Nephron (organoid): ENCODE results near the gene LYSMD3.

Source experiments
- H3K27ac Mint-ChIP-seq, 3 experiments: 2 replicates each; pipeline ENCODE4 v1.8.0; 2020; ENCODE audit warnings: mixed read lengths in 3 of 3, mild to moderate bottlenecking in 2 of 3, moderate library complexity in 1 of 3
- H3K27me3 Mint-ChIP-seq: 2 replicates; pipeline ENCODE4 v1.8.0; 2021; ENCODE audit warnings: low read depth, mild to moderate bottlenecking, moderate library complexity, mixed read lengths
- H3K36me3 Mint-ChIP-seq: 2 replicates; pipeline ENCODE4 v1.8.0; 2020; ENCODE audit warnings: low read depth, mixed read lengths
- H3K4me1 Mint-ChIP-seq: 2 replicates; pipeline ENCODE4 v1.8.0; 2020; ENCODE audit warnings: mixed read lengths
- H3K4me3 Mint-ChIP-seq, 3 experiments: 2 replicates each; pipeline ENCODE4 v1.8.0; 2020; ENCODE audit warnings: mild to moderate bottlenecking in 3 of 3, mixed read lengths in 3 of 3, moderate library complexity in 2 of 3
- H3K9me3 Mint-ChIP-seq: 2 replicates; pipeline ENCODE4 v1.8.0; 2020; ENCODE audit warnings: mixed read lengths
- TF ChIP-seq, protein P1 (sequence below), 3 experiments: fragments of 200-600 bp; sonication (generic); IDR thresholded peaks; one replicate each; pipeline ENCODE4 v1.5.0; 2021; ENCODE audit warnings: antibody characterized with exemption in 3 of 3; ENCODE audit not compliant: unreplicated experiment in 3 of 3

The LYSMD3 gene

GRCh38 chr5:90494043-90494442, 35.3 kb downstream of the LYSMD3 start:
- no peak overlapping the region for H3K27ac Mint-ChIP-seq
- H3K9me3 Mint-ChIP-seq = peaks cover 3% of the 10 kb centered on the region
- no peaks in the 10 kb centered on the region for H3K4me1 Mint-ChIP-seq
- no peaks in the 10 kb centered on the region for H3K27me3 Mint-ChIP-seq
- TF ChIP-seq, protein P1, sequence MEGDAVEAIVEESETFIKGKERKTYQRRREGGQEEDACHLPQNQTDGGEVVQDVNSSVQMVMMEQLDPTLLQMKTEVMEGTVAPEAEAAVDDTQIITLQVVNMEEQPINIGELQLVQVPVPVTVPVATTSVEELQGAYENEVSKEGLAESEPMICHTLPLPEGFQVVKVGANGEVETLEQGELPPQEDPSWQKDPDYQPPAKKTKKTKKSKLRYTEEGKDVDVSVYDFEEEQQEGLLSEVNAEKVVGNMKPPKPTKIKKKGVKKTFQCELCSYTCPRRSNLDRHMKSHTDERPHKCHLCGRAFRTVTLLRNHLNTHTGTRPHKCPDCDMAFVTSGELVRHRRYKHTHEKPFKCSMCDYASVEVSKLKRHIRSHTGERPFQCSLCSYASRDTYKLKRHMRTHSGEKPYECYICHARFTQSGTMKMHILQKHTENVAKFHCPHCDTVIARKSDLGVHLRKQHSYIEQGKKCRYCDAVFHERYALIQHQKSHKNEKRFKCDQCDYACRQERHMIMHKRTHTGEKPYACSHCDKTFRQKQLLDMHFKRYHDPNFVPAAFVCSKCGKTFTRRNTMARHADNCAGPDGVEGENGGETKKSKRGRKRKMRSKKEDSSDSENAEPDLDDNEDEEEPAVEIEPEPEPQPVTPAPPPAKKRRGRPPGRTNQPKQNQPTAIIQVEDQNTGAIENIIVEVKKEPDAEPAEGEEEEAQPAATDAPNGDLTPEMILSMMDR (IDR thresholded peaks at IDR 0.05; ENCODE audit: unreplicated experiment in 3 of 3) = no peak
- H3K36me3 Mint-ChIP-seq = peaks cover 3% of the 10 kb centered on the region
- no peak overlapping the region for H3K4me3 Mint-ChIP-seq

DNA sequence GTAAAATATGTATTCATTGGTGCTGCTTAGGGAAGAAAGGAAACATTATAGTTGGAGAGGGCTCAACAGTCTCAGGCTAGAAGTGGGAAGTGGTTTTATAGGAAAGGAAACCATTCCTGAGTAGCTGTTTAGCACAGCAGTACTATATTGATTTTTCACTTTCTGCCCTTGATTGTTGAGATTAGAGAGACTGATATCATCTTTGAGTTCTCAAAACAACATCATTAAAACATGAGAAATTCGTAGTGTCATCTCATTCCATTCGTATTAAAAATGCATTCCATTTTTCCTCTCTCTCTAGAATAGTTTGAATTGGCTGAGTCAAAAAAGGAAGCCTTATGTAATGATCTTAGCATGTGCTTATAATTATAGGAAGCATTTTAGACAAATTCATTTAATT, 40.6 kb downstream of the LYSMD3 start:
- H3K36me3 Mint-ChIP-seq = no peaks in the 10 kb centered on the region
- H3K4me3 Mint-ChIP-seq = no peak overlapping the region
- H3K27me3 Mint-ChIP-seq = no peaks in the 10 kb centered on the region
- no peak overlapping the region for H3K27ac Mint-ChIP-seq
- no peaks in the 10 kb centered on the region for H3K9me3 Mint-ChIP-seq
- no peaks in the 10 kb centered on the region for H3K4me1 Mint-ChIP-seq
- TF ChIP-seq, protein P1 (IDR thresholded peaks at IDR 0.05; ENCODE audit: unreplicated experiment in 3 of 3) = no peak

DNA sequence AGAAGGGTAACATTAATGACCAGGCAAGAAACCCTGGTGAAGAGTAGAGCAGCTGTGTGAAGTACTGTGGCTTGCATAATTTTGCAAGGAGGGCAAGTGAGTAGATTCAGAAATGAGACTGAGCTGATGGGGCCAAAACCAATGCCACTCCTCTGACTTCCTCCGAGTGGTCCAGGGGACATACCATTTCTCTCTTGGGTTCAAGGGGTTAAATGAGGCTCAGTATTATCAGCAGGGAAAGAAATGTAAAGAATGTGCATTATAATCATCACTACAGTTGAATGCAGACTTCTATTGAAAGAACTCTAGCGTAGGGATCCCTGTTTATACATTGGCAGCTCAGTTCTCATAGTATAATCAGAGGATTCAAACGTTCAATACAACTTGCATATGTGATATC, 44.8 kb downstream of the LYSMD3 start:
- no peaks in the 10 kb centered on the region for H3K27me3 Mint-ChIP-seq
- TF ChIP-seq, protein P1 (IDR thresholded peaks at IDR 0.05; ENCODE audit: unreplicated experiment in 3 of 3) = no peak
- H3K4me1 Mint-ChIP-seq = no peaks in the 10 kb centered on the region
- no peak overlapping the region for H3K4me3 Mint-ChIP-seq
- no peaks in the 10 kb centered on the region for H3K9me3 Mint-ChIP-seq
- no peaks in the 10 kb centered on the region for H3K36me3 Mint-ChIP-seq
- H3K27ac Mint-ChIP-seq = no peak overlapping the region

DNA sequence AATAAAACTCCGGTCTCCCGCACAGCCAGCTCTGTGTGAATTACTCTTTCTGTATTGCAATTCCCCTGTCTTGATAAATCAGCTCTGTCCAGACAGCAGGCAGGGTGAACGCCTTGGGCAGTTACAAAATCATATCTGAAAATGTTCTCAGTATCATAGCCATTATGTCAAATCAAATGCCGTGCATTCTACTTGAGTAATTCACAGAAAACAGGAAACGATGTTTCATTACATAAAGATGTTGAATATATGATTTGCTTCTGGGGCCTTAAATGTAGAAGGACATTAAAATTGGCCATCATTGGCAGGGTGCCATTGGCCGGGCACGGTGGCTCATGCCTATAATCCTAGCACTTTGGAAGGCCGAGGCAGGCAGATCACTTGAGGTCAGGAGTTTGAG, 46.2 kb downstream of the LYSMD3 start:
- Mint-ChIP-seq H3K4me3 (no peak overlapping the region), H3K27me3 (no peaks in the 10 kb centered on the region), H3K4me1 (no peaks in the 10 kb centered on the region), H3K9me3 (no peaks in the 10 kb centered on the region), H3K27ac (no peak overlapping the region), H3K36me3 (no peaks in the 10 kb centered on the region)
- TF ChIP-seq, protein P1 (IDR thresholded peaks at IDR 0.05; ENCODE audit: unreplicated experiment in 3 of 3) = no peak

DNA sequence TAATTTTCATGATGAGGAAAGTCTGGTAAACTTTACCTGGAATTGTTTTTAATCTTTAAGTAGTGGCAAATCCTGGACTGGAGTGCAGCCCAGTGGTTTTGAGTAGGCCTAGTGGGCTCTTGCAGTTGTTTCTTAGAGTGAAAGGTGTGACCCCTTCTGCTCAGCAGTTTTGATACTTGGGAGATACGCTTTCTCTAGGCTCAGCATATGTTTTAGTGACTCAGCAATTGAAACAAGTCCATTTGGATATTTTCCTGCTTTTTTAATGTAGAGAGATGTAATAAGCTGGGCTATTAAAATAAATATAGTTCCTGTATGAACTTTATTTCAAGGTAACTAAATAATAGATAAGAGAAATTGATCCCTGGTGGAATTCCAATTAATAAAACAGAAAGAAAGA, 48.7 kb downstream of the LYSMD3 start:
- H3K36me3 Mint-ChIP-seq = no peaks in the 10 kb centered on the region
- H3K4me3 Mint-ChIP-seq = no peak overlapping the region
- no peaks in the 10 kb centered on the region for H3K4me1 Mint-ChIP-seq
- no peaks in the 10 kb centered on the region for H3K9me3 Mint-ChIP-seq
- H3K27me3 Mint-ChIP-seq = no peaks in the 10 kb centered on the region
- H3K27ac Mint-ChIP-seq = no peak overlapping the region
- TF ChIP-seq, protein P1 (IDR thresholded peaks at IDR 0.05; ENCODE audit: unreplicated experiment in 3 of 3) = no peak

DNA sequence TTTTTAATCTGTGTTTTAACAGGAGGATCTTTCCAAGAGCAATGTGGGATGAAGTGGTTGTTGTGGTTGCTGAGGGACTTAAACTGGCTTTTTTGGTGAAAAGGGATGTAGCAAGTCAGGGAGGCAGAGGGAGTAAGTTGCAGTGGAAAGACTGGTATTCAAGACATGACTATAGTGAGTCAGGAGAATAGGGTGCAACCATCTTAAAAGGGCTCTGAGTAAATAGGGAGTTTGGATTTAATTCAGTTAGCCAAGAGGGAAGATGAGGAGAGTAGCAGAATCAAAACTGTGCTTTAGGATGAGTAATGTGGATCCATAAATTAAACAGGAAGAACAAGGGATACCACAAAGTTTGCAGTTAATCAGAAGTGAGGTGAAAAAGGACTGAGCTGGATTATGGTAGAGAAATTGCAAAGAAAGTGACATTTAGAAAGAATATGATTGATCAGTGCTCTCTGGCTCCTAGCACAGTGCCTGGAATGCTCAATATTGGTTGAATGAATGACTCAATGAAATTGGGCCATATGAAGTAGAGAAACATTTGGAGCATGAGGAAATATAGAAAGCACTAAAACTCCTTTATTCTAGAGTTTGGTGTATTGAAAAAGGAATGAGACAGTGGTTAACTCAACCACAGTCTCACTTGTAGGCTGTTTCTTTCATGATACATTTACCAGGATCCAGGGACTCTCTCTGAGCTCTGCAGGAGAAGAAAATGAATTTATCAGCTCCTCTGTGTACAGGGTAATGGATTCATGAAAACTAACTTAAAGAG, 49.6 kb downstream of the LYSMD3 start:
- Mint-ChIP-seq H3K9me3 (no peaks in the 10 kb centered on the region), H3K27ac (no peak overlapping the region), H3K36me3 (no peaks in the 10 kb centered on the region), H3K4me1 (peaks cover 8% of the 10 kb centered on the region), H3K4me3 (no peak overlapping the region), H3K27me3 (peaks cover 3% of the 10 kb centered on the region)
- TF ChIP-seq, protein P1 (IDR thresholded peaks at IDR 0.05; ENCODE audit: unreplicated experiment in 3 of 3) = no peak
